ENCODE measurements around the gene RBFA. TPM values are rescaled to one million over a fixed set of nuclear protein-coding genes. Genes with fewer than 3 reads are reported as not detected.
"Not testable (repeated sequence)": the region's sequence is repeated elsewhere in the genome, so short reads cannot be mapped to it uniquely, and the experiment has no call there.

Gene RBFA
- total and polyA plus RNA-seq, 10 of the 15 experiments (the other 5 are each of a cell fraction or from before 2014, with no cell fraction given): 7.2 to 56.0 (median 37.7) TPM

- Histone ChIP-seq H3K4me3 (no peak overlapping the region), H3K79me2 (ENCODE audit: control insufficient read depth, insufficient read depth, low read length) (no peaks in the 10 kb centered on the region), H3K36me3 (ENCODE audit: control insufficient read depth in 2 of 2, insufficient read depth in 2 of 2, low read length in 1 of 2) (no peaks in the 10 kb centered on the region), H3K9me3 (replicated peaks; ENCODE audit: control insufficient read depth, insufficient read depth, low read length) (no peaks in the 10 kb centered on the region; the same call in 2 of the 3 replicates), H2AFZ (ENCODE audit: control insufficient read depth, low read depth, low read length) (no peak overlapping the region), H3K4me2 (ENCODE audit: control insufficient read depth, insufficient read depth) (no peak overlapping the region), H3K27ac (ENCODE audit: control insufficient read depth, insufficient read depth) (no peak overlapping the region), H3K27me3 (replicated peaks in 1 of 2; ENCODE audit: control insufficient read depth in 2 of 2, insufficient read depth in 2 of 2, low read length in 1 of 2) (no peaks in the 10 kb centered on the region), H3K9ac (ENCODE audit: control insufficient read depth, insufficient read depth, low read length) (no peak overlapping the region), H3K4me1 (ENCODE audit: control insufficient read depth, insufficient read depth, low read length) (no peaks in the 10 kb centered on the region), H4K20me1 (ENCODE audit: control insufficient read depth, insufficient read depth) (no peaks in the 10 kb centered on the region)
- 41% methylated on average over 5 of the region's 5 CpGs for WGBS (ENCODE audit: insufficient coverage, insufficient replicate concordance, low lambda C conversion rate, missing lambda C conversion rate)
- ChIA-PET CTCF (no interaction called here), SMC1A (ENCODE audit: uncharacterized antibody, unreplicated experiment) (no interaction called here), RAD21 (ENCODE audit: unreplicated experiment) (no interaction called here), POLR2A (interaction anchor here (1.1 kb wide), 1 partner anchor 17 kb away, joined by 3 read pairs; no protein-coding TSS in a partner anchor)
- no peak for ATAC-seq
- BruUV-seq (replicated peaks): no TSS peak
- intact Hi-C loops (cut with micrococcal nuclease; ENCODE audit: unreplicated experiment): no loop called here
- in situ Hi-C loops (cut with MboI): no loop called here
- TF ChIP-seq RAD21 (IDR thresholded peaks at IDR 0.05; ENCODE audit: insufficient read depth, low read depth, low read length) (no peak), KLF5 (IDR thresholded peaks at IDR 0.05; ENCODE audit: partially characterized antibody) (no peak), GABPA (IDR thresholded peaks at IDR 0.05; ENCODE audit: low read depth) (no peak), HCFC1 (IDR thresholded peaks at IDR 0.05; ENCODE audit: low read length) (no peak), NRF1 (conservative IDR thresholded peaks at IDR 0.05; ENCODE audit: low read depth, low read length) (no peak), PAX8 (IDR thresholded peaks at IDR 0.05) (no peak), IRF4 (IDR thresholded peaks at IDR 0.05; ENCODE audit: low read depth, low read length) (no peak), BCL11A (IDR thresholded peaks at IDR 0.05; ENCODE audit: low read depth, low read length) (no peak), RUNX3 (IDR thresholded peaks at IDR 0.05; ENCODE audit: low read length) (no peak), CHD1 (IDR thresholded peaks at IDR 0.05; ENCODE audit: low read depth, low read length) (no peak), CTCF (IDR thresholded peaks at IDR 0.05 in 2 of 3, conservative IDR thresholded peaks at IDR 0.05 in 1 of 3; ENCODE audit: control insufficient read depth in 2 of 3, extremely low read depth in 1 of 3, insufficient read depth in 1 of 3, low read depth in 3 of 3, low read length in 3 of 3) (no peak), CBX3 (IDR thresholded peaks at IDR 0.05; ENCODE audit: borderline replicate concordance, low read depth) (no peak), EZH2 (IDR thresholded peaks at IDR 0.05; ENCODE audit: borderline replicate concordance, control insufficient read depth, low read depth, low read length) (no peak), SIN3A (IDR thresholded peaks at IDR 0.05; ENCODE audit: low read depth, low read length) (no peak)
- FAIRE-seq: no peak
- DNase-seq (ENCODE audit: low read depth, low spot score): no peak
These were observed 23.7 kb upstream of the RBFA start for GRCh38 chr18:80010551-80010906.

GRCh38 chr18:80011496-80012137, 22.6 kb upstream of the RBFA start:
- SMC1A ChIA-PET (ENCODE audit: uncharacterized antibody, unreplicated experiment): not testable (repeated sequence)

More at GRCh38 chr18:80011496-80012137, 22.6 kb upstream of the RBFA start:
- RAD21 ChIA-PET (ENCODE audit: unreplicated experiment); POLR2A ChIA-PET; H4K20me1 ChIP-seq (ENCODE audit: control insufficient read depth, insufficient read depth); H3K9ac ChIP-seq (ENCODE audit: control insufficient read depth, insufficient read depth, low read length); H3K4me2 ChIP-seq (ENCODE audit: control insufficient read depth, insufficient read depth); H3K9me3 ChIP-seq (replicated peaks; ENCODE audit: control insufficient read depth, insufficient read depth, low read length); in situ Hi-C loops (cut with MboI); intact Hi-C loops (cut with micrococcal nuclease; ENCODE audit: unreplicated experiment); H2AFZ ChIP-seq (ENCODE audit: control insufficient read depth, low read depth, low read length); H3K27ac ChIP-seq (ENCODE audit: control insufficient read depth, insufficient read depth); H3K27me3 ChIP-seq (replicated peaks in 1 of 2; ENCODE audit: control insufficient read depth in 2 of 2, insufficient read depth in 2 of 2, low read length in 1 of 2); H3K36me3 ChIP-seq (ENCODE audit: control insufficient read depth in 2 of 2, insufficient read depth in 2 of 2, low read length in 1 of 2); ATAC-seq; BruUV-seq (replicated peaks); H3K4me1 ChIP-seq (ENCODE audit: control insufficient read depth, insufficient read depth, low read length); FAIRE-seq; CTCF ChIA-PET; H3K79me2 ChIP-seq (ENCODE audit: control insufficient read depth, insufficient read depth, low read length); H3K4me3 ChIP-seq; DNase-seq (ENCODE audit: low read depth, low spot score): not testable (repeated sequence)
- 72% methylated on average over 14 of the region's 14 CpGs for WGBS (ENCODE audit: insufficient coverage, insufficient replicate concordance, low lambda C conversion rate, missing lambda C conversion rate)

Data from GM12878 (cell line).